HepG2 (cell line): ENCODE measurements around the gene IL21R. TPM values are rescaled to one million over a fixed set of nuclear protein-coding genes. Genes with fewer than 3 reads are reported as not detected.
A peak's percentile ranks its signal among the peaks of the same experiment; 100 is the strongest.

ENCODE experiments used
- AGO2 ChIP-seq: fragments of 200-400 bp; formaldehyde crosslinking; optimal IDR thresholded peaks from 2 replicates; pipeline ENCODE3; 2017; ENCODE audit warnings: mild to moderate bottlenecking, low read depth, low read length, moderate library complexity
- FOXA1 ChIP-seq, 2 experiments: fragments of 450-650 bp in 1 of 2; sonication (generic) in 1 of 2; formaldehyde crosslinking in 1 of 2; IDR thresholded peaks; 2 replicates each; pipeline versions ENCODE4 v1.4.0 to v1.6.1; 2016 to 2020; ENCODE audit warnings: missing genetic modification reagents in 1 of 2
- HOXA7 ChIP-seq: sonication (generic); formaldehyde crosslinking; IDR thresholded peaks from 2 replicates; pipeline ENCODE4 v1.8.1; 2022; ENCODE audit warnings: mild to moderate bottlenecking, missing genetic modification reagents, moderate library complexity
- MEIS1 ChIP-seq: sonication (generic); formaldehyde crosslinking; IDR thresholded peaks from 2 replicates; pipeline ENCODE4 v1.9.0; 2021; ENCODE audit warnings: mild to moderate bottlenecking, missing genetic modification reagents, moderate library complexity, borderline replicate concordance
- NCOA2 ChIP-seq: sonication (generic); formaldehyde crosslinking; IDR thresholded peaks from 2 replicates; pipeline ENCODE4 v1.8.0; 2022; ENCODE audit warnings: inconsistent platforms
- NR2F6 ChIP-seq, 2 experiments: IDR thresholded peaks; 2 replicates each; pipeline ENCODE4 v1.6.1; 2016; ENCODE audit warnings: antibody characterized with exemption in 1 of 2, mild to moderate bottlenecking in 1 of 2
- ZKSCAN1 ChIP-seq: fragments of 150-350 bp; IDR thresholded peaks from 2 replicates; pipeline ENCODE4 v1.6.1; 2014; ENCODE audit warnings: low read length
- ZNF367 ChIP-seq: sonication (generic); formaldehyde crosslinking; IDR thresholded peaks from 2 replicates; pipeline ENCODE4 v1.4.0; 2020; ENCODE audit warnings: missing genetic modification reagents, borderline replicate concordance
- ZNF589 ChIP-seq: sonication (generic); formaldehyde crosslinking; conservative IDR thresholded peaks from 2 replicates; pipeline ENCODE4 v1.8.0; 2022; ENCODE audit warnings: mild to moderate bottlenecking, moderate library complexity, missing genetic modification reagents
- ZSCAN22 ChIP-seq: sonication (generic); formaldehyde crosslinking; IDR thresholded peaks from 2 replicates; pipeline ENCODE4 v1.4.0; 2020; ENCODE audit warnings: mild to moderate bottlenecking, missing genetic modification reagents
- ZSCAN29 ChIP-seq: sonication (generic); formaldehyde crosslinking; conservative IDR thresholded peaks from 2 replicates; pipeline ENCODE4 v1.4.0; 2020; ENCODE audit warnings: mild to moderate bottlenecking, missing genetic modification reagents
- ZSCAN9 ChIP-seq: IDR thresholded peaks from 2 replicates; pipeline ENCODE4 v1.6.1; 2016; ENCODE audit warnings: borderline replicate concordance
- polyA plus RNA-seq, 8 experiments: library from polyadenylated mRNA; depleted of rRNA in 3 of 8; stranded (reverse) in 7 of 8; unstranded in 1 of 8; fragments of >200 nt; fragmentation: Illumina TruSeq in 4 of 8; extraction: Trizol in 4 of 8; gene quantifications; 2 replicates each; pipeline versions ENCODE4 v1.2.1 to v1.2.3, GENCODE V29; 2011 to 2016; ENCODE audit warnings: low read depth in 4 of 8, missing spikeins in 1 of 8, mixed read lengths in 1 of 8; ENCODE audit not compliant: insufficient read depth in 1 of 8
- total RNA-seq, 5 experiments: library from RNA; depleted of rRNA; stranded (reverse); fragments of >200 nt; fragmentation: Illumina TruSeq; extraction: Trizol; gene quantifications; 2 replicates each; pipeline ENCODE4 v1.2.3, GENCODE V29; 2016; ENCODE audit warnings: low read depth in 1 of 5
- TF ChIP-seq, protein P1 (sequence below): sonication (generic); formaldehyde crosslinking; IDR thresholded peaks from 2 replicates; pipeline ENCODE4 v1.8.0; 2022; ENCODE audit warnings: mild to moderate bottlenecking, missing genetic modification reagents, borderline replicate concordance
- TF ChIP-seq, protein P2 (sequence below), 2 experiments: fragments of 450-650 bp in 1 of 2; sonication (generic) in 1 of 2; formaldehyde crosslinking in 1 of 2; IDR thresholded peaks; 2 replicates each; pipeline versions ENCODE4 v1.6.1 to v1.8.0; 2016 to 2022; ENCODE audit warnings: antibody characterized with exemption in 1 of 2, mild to moderate bottlenecking in 1 of 2, missing genetic modification reagents in 1 of 2
- TF ChIP-seq, protein P3 (sequence below): sonication (generic); formaldehyde crosslinking; IDR thresholded peaks from 2 replicates; pipeline ENCODE4 v1.4.0; 2020; ENCODE audit warnings: low read depth, mild to moderate bottlenecking, missing genetic modification reagents
- TF ChIP-seq, protein P4 (sequence below): sonication (generic); formaldehyde crosslinking; IDR thresholded peaks from 2 replicates; pipeline ENCODE4 v1.4.0; 2020; ENCODE audit warnings: missing genetic modification reagents

The IL21R gene
- total and polyA plus RNA-seq, 2 of the 13 experiments (the other 11 are each of a cell fraction or from before 2014, with no cell fraction given): 0.49 to 0.64 TPM

DNA sequence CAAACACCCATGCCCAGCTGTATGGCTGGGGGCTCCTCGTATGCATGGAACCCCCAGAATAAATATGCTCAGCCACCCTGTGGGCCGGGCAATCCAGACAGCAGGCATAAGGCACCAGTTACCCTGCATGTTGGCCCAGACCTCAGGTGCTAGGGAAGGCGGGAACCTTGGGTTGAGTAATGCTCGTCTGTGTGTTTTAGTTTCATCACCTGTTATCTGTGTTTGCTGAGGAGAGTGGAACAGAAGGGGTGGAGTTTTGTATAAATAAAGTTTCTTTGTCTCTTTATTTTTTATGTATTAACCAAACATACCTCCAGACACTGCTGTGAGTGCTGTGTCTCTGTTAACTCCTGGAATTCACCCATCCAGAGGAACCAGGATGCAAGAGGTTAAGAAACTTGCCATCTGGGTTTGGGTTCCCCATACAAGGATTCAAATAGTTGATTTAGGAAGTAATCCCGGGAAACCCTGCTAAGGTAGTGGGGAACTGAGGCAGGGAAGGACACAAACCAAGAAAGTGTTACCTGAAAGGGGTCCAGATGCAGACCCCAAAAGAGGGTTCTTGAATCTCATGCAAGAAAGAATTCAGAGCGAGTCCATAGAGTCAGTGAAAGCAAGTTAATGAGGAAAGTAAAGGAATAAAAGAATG is 37.4 kb upstream of the IL21R start (continued):
- TF ChIP-seq, protein P1, sequence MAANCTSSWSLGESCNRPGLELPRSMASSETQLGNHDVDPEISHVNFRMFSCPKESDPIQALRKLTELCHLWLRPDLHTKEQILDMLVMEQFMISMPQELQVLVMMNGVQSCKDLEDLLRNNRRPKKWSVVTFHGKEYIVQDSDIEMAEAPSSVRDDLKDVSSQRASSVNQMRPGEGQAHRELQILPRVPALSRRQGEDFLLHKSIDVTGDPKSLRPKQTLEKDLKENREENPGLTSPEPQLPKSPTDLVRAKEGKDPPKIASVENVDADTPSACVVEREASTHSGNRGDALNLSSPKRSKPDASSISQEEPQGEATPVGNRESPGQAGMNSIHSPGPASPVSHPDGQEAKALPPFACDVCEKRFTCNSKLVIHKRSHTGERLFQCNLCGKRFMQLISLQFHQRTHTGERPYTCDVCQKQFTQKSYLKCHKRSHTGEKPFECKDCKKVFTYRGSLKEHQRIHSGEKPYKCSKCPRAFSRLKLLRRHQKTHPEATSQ (CRISPR knock-in tag): peak; percentile 39; the same call in 1 of the 2 replicates
- TF ChIP-seq HOXA7 (CRISPR knock-in tag) (no peak), ZNF589 (CRISPR knock-in tag) (peak; percentile 62; the same call in 1 of the 2 replicates), MEIS1 (CRISPR knock-in tag) (peak; percentile 41; the same call in 1 of the 2 replicates), ZNF367 (CRISPR knock-in tag) (no peak), ZSCAN29 (CRISPR knock-in tag) (0 out of 2 replicates have a peak, but pooled peaks have one; percentile 26), NCOA2 (CRISPR knock-in tag) (peak; percentile 89), AGO2 (no peak), NR2F6 (IDR thresholded peaks at IDR 0.05) (peak; percentile 67; the same call in 1 of the 2 replicates), NR2F6 (CRISPR knock-in tag; IDR thresholded peaks at IDR 0.05) (peak; percentile 75), ZSCAN9 (CRISPR knock-in tag) (peak; percentile 50; the same call in 1 of the 2 replicates), FOXA1 (IDR thresholded peaks at IDR 0.05) (no peak), FOXA1 (CRISPR knock-in tag; IDR thresholded peaks at IDR 0.05) (peak; percentile 94), ZSCAN22 (CRISPR knock-in tag) (no peak), ZKSCAN1 (0 out of 2 replicates have a peak, but pooled peaks have one; percentile 52)
- TF ChIP-seq, protein P2, sequence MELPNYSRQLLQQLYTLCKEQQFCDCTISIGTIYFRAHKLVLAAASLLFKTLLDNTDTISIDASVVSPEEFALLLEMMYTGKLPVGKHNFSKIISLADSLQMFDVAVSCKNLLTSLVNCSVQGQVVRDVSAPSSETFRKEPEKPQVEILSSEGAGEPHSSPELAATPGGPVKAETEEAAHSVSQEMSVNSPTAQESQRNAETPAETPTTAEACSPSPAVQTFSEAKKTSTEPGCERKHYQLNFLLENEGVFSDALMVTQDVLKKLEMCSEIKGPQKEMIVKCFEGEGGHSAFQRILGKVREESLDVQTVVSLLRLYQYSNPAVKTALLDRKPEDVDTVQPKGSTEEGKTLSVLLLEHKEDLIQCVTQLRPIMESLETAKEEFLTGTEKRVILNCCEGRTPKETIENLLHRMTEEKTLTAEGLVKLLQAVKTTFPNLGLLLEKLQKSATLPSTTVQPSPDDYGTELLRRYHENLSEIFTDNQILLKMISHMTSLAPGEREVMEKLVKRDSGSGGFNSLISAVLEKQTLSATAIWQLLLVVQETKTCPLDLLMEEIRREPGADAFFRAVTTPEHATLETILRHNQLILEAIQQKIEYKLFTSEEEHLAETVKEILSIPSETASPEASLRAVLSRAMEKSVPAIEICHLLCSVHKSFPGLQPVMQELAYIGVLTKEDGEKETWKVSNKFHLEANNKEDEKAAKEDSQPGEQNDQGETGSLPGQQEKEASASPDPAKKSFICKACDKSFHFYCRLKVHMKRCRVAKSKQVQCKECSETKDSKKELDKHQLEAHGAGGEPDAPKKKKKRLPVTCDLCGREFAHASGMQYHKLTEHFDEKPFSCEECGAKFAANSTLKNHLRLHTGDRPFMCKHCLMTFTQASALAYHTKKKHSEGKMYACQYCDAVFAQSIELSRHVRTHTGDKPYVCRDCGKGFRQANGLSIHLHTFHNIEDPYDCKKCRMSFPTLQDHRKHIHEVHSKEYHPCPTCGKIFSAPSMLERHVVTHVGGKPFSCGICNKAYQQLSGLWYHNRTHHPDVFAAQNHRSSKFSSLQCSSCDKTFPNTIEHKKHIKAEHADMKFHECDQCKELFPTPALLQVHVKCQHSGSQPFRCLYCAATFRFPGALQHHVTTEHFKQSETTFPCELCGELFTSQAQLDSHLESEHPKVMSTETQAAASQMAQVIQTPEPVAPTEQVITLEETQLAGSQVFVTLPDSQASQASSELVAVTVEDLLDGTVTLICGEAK (IDR thresholded peaks at IDR 0.05): peak; percentile 98
- TF ChIP-seq, protein P2 (CRISPR knock-in tag; IDR thresholded peaks at IDR 0.05): peak; percentile 99
- TF ChIP-seq, protein P3, sequence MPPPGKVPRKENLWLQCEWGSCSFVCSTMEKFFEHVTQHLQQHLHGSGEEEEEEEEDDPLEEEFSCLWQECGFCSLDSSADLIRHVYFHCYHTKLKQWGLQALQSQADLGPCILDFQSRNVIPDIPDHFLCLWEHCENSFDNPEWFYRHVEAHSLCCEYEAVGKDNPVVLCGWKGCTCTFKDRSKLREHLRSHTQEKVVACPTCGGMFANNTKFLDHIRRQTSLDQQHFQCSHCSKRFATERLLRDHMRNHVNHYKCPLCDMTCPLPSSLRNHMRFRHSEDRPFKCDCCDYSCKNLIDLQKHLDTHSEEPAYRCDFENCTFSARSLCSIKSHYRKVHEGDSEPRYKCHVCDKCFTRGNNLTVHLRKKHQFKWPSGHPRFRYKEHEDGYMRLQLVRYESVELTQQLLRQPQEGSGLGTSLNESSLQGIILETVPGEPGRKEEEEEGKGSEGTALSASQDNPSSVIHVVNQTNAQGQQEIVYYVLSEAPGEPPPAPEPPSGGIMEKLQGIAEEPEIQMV: 0 out of 2 replicates have a peak, but pooled peaks have one; percentile 53
- TF ChIP-seq, protein P4, sequence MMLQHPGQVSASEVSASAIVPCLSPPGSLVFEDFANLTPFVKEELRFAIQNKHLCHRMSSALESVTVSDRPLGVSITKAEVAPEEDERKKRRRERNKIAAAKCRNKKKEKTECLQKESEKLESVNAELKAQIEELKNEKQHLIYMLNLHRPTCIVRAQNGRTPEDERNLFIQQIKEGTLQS (CRISPR knock-in tag): peak; percentile 95
